ENCODE measurements around the gene GGT7.

DNA sequence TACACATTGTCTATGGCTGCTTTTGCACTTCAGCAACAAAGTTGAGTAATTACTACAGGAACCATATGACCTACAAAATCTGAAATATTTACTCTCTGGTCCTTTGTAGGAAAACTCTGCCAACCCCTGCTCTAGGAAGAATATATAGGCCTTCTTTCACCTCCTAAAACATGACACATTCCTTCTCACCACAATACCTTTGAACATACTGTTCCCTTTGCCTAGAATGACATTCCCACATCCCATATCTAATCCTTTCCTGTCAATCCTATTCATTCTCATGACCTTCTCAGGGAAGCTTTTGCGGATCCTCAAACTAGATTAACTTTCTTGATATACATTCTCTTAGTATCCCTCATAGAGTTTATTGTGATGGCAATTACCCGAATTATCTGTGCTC is 29.2 kb downstream of the GGT7 start:
- TF ChIP-seq, protein P1, sequence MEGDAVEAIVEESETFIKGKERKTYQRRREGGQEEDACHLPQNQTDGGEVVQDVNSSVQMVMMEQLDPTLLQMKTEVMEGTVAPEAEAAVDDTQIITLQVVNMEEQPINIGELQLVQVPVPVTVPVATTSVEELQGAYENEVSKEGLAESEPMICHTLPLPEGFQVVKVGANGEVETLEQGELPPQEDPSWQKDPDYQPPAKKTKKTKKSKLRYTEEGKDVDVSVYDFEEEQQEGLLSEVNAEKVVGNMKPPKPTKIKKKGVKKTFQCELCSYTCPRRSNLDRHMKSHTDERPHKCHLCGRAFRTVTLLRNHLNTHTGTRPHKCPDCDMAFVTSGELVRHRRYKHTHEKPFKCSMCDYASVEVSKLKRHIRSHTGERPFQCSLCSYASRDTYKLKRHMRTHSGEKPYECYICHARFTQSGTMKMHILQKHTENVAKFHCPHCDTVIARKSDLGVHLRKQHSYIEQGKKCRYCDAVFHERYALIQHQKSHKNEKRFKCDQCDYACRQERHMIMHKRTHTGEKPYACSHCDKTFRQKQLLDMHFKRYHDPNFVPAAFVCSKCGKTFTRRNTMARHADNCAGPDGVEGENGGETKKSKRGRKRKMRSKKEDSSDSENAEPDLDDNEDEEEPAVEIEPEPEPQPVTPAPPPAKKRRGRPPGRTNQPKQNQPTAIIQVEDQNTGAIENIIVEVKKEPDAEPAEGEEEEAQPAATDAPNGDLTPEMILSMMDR (IDR thresholded peaks at IDR 0.05) = no peak
- no peak for TF ChIP-seq POLR2A (IDR thresholded peaks at IDR 0.05)
